K562 (cell line): Measurements from ENCODE around the gene SLAMF6. TPM values are rescaled to one million over a fixed set of nuclear protein-coding genes. Genes with fewer than 3 reads are reported as not detected.

ENCODE experiments used
- ARID1B ChIP-seq: fragments of 450-650 bp; IDR thresholded peaks from 2 replicates; pipeline ENCODE4 v1.6.1; 2016; ENCODE audit warnings: antibody characterized with exemption, mild to moderate bottlenecking, inconsistent platforms
- GTF2F1 ChIP-seq: IDR thresholded peaks from 2 replicates; pipeline ENCODE4 v1.6.1; 2011; ENCODE audit warnings: low read depth, low read length, improper control_type of control experiment
- KHSRP ChIP-seq: fragments of 450-650 bp; IDR thresholded peaks from 2 replicates; pipeline ENCODE4 v1.6.1; 2017
- MBD2 ChIP-seq: sonication (generic); IDR thresholded peaks from 2 replicates; pipeline ENCODE4 v1.6.1; 2016; ENCODE audit warnings: low read depth, borderline replicate concordance
- MXI1 ChIP-seq: IDR thresholded peaks from 2 replicates; pipeline ENCODE4 v1.6.1; 2011; ENCODE audit warnings: low read depth, mild to moderate bottlenecking, improper control_type of control experiment, low read length
- MYC ChIP-seq, 2 experiments: fragments of 250-450 bp in 1 of 2; sonication (Bioruptor Pico) in 1 of 2; IDR thresholded peaks; 2 replicates each; pipeline versions ENCODE4 v1.5.1 to v1.6.1; 2012 to 2021; ENCODE audit warnings: low read depth in 2 of 2, borderline replicate concordance in 1 of 2, improper control_type of control experiment in 1 of 2, low read length in 1 of 2, mild to moderate bottlenecking in 1 of 2, moderate library complexity in 1 of 2
- NFIC ChIP-seq: fragments of 450-650 bp; IDR thresholded peaks from 2 replicates; pipeline ENCODE4 v1.6.1; 2017; ENCODE audit warnings: mild to moderate bottlenecking, inconsistent platforms
- PHF20 ChIP-seq: fragments of 450-650 bp; IDR thresholded peaks from 2 replicates; pipeline ENCODE4 v1.6.1; 2018; ENCODE audit not compliant: partially characterized antibody
- SMARCB1 ChIP-seq: IDR thresholded peaks from 2 replicates; pipeline ENCODE4 v1.6.1; 2011; ENCODE audit warnings: improper control_type of control experiment, low read depth; ENCODE audit not compliant: insufficient read length
- SUPT5H ChIP-seq: fragments of 450-650 bp; IDR thresholded peaks from 2 replicates; pipeline ENCODE4 v1.6.1; 2016
- ZNF551 ChIP-seq: fragments of 250-450 bp; sonication (Bioruptor Pico); IDR thresholded peaks from 2 replicates; pipeline ENCODE4 v1.5.0; 2021; ENCODE audit warnings: mild to moderate bottlenecking, moderate library complexity
- ZSCAN29 ChIP-seq: fragments of 450-650 bp; IDR thresholded peaks from 2 replicates; pipeline ENCODE4 v1.6.1; 2017
- polyA plus RNA-seq, 8 experiments: library from polyadenylated mRNA; depleted of rRNA in 4 of 8; stranded (reverse) in 5 of 8; unstranded in 3 of 8; fragments of >200 nt; fragmentation: Nextera tagmentation in 2 of 8; fragmentation: Illumina TruSeq in 1 of 8; extraction: Ambion mirVana in 2 of 8; extraction: Trizol in 1 of 8; gene quantifications; 2 replicates each; pipeline versions ENCODE4 v1.2.1 to v1.2.3, GENCODE V29; 2011 to 2014; ENCODE audit warnings: inconsistent platforms in 1 of 8, missing spikeins in 1 of 8
- total RNA-seq, 7 experiments: library from RNA; depleted of rRNA in 6 of 7; stranded (reverse); fragments of >200 nt in 6 of 7; fragmentation: Illumina TruSeq in 2 of 7; extraction: Trizol in 2 of 7; gene quantifications; 2 replicates each; pipeline versions ENCODE4 v1.2.1 to v1.2.3, GENCODE V29; 2011 to 2021; ENCODE audit warnings: low replicate concordance in 1 of 7
- TF ChIP-seq, protein P1 (sequence below), 2 experiments: IDR thresholded peaks; 2 replicates each; pipeline ENCODE4 v1.6.1; 2011; ENCODE audit warnings: borderline replicate concordance in 1 of 2, control low read depth in 1 of 2, low read depth in 1 of 2, low read length in 1 of 2, mild to moderate bottlenecking in 1 of 2, mixed read lengths in 1 of 2, moderate library complexity in 1 of 2; ENCODE audit not compliant: insufficient read depth in 1 of 2, insufficient read length in 1 of 2, poor library complexity in 1 of 2, severe bottlenecking in 1 of 2; ENCODE audit errors: extremely low read depth in 1 of 2
- TF ChIP-seq, protein P2 (sequence below): fragments of 450-650 bp; IDR thresholded peaks from one replicate; pipeline ENCODE4 v1.6.1; 2018; ENCODE audit warnings: mild to moderate bottlenecking, moderate library complexity; ENCODE audit not compliant: partially characterized antibody
- TF ChIP-seq, protein P3 (sequence below): sonication (generic); formaldehyde crosslinking; IDR thresholded peaks from 2 replicates; pipeline ENCODE4 v1.8.1; 2022; ENCODE audit warnings: missing genetic modification reagents
- TF ChIP-seq, protein P4 (sequence below), 2 experiments: fragments of 450-650 bp; formaldehyde crosslinking in 1 of 2; IDR thresholded peaks; 2 replicates each; pipeline versions ENCODE4 v1.4.0 to v1.6.1; 2014 to 2020; ENCODE audit warnings: mild to moderate bottlenecking in 2 of 2, borderline replicate concordance in 1 of 2, low read depth in 1 of 2

SLAMF6 gene
- total and polyA plus RNA-seq, 9 of the 15 experiments (the other 6 are each of a cell fraction or from before 2014, with no cell fraction given) = 0.56 to 4.8 (median 1.1) TPM

DNA sequence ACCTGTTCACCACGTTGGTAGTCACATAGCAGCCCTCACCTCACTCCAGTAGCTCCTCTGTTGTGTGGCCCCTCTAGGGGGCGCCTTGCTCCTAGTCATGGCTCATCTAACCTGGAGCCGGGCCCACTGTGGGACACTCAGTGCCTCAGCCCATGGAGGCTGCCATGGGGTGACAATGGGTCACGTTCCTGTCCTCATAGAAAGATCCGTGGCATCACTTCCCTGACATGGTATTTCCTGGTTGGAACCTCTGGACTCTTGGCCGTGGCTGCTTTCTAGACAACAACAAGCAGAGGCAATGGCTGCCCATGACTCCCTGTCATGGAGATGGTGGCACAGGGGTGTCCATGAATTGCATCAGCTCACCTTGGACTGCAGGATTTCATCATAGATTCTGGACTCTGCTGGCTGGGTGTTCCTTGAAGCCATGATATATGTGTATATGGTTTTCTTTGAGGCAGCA lies 27.5 kb upstream of the SLAMF6 start (continued):
- TF ChIP-seq, protein P1, sequence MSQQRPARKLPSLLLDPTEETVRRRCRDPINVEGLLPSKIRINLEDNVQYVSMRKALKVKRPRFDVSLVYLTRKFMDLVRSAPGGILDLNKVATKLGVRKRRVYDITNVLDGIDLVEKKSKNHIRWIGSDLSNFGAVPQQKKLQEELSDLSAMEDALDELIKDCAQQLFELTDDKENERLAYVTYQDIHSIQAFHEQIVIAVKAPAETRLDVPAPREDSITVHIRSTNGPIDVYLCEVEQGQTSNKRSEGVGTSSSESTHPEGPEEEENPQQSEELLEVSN (IDR thresholded peaks at IDR 0.05; ENCODE audit: borderline replicate concordance in 1 of 2, extremely low read depth in 1 of 2, insufficient read depth in 1 of 2, insufficient read length in 1 of 2, low read depth in 1 of 2, low read length in 1 of 2, poor library complexity in 1 of 2, severe bottlenecking in 1 of 2) = no peak
- no peak for TF ChIP-seq ARID1B
- no peak; the same call in 1 of the 2 replicates for TF ChIP-seq NFIC
- TF ChIP-seq MBD2 = no peak
- TF ChIP-seq ZNF551 (CRISPR knock-in tag) = no peak
- no peak for TF ChIP-seq SUPT5H
- no peak for TF ChIP-seq KHSRP
- no peak for TF ChIP-seq GTF2F1
- no peak for TF ChIP-seq MXI1
- TF ChIP-seq, protein P2, sequence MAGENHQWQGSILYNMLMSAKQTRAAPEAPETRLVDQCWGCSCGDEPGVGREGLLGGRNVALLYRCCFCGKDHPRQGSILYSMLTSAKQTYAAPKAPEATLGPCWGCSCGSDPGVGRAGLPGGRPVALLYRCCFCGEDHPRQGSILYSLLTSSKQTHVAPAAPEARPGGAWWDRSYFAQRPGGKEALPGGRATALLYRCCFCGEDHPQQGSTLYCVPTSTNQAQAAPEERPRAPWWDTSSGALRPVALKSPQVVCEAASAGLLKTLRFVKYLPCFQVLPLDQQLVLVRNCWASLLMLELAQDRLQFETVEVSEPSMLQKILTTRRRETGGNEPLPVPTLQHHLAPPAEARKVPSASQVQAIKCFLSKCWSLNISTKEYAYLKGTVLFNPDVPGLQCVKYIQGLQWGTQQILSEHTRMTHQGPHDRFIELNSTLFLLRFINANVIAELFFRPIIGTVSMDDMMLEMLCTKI = no peak
- TF ChIP-seq MYC (IDR thresholded peaks at IDR 0.05; ENCODE audit: low read depth, low read length) = no peak
- TF ChIP-seq MYC (CRISPR knock-in tag; IDR thresholded peaks at IDR 0.05; ENCODE audit: borderline replicate concordance, low read depth) = no peak
- TF ChIP-seq PHF20 = no peak
- TF ChIP-seq, protein P3, sequence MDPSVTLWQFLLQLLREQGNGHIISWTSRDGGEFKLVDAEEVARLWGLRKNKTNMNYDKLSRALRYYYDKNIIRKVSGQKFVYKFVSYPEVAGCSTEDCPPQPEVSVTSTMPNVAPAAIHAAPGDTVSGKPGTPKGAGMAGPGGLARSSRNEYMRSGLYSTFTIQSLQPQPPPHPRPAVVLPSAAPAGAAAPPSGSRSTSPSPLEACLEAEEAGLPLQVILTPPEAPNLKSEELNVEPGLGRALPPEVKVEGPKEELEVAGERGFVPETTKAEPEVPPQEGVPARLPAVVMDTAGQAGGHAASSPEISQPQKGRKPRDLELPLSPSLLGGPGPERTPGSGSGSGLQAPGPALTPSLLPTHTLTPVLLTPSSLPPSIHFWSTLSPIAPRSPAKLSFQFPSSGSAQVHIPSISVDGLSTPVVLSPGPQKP (CRISPR knock-in tag) = no peak
- TF ChIP-seq ZSCAN29 = no peak
- no peak for TF ChIP-seq SMARCB1
- TF ChIP-seq, protein P4, sequence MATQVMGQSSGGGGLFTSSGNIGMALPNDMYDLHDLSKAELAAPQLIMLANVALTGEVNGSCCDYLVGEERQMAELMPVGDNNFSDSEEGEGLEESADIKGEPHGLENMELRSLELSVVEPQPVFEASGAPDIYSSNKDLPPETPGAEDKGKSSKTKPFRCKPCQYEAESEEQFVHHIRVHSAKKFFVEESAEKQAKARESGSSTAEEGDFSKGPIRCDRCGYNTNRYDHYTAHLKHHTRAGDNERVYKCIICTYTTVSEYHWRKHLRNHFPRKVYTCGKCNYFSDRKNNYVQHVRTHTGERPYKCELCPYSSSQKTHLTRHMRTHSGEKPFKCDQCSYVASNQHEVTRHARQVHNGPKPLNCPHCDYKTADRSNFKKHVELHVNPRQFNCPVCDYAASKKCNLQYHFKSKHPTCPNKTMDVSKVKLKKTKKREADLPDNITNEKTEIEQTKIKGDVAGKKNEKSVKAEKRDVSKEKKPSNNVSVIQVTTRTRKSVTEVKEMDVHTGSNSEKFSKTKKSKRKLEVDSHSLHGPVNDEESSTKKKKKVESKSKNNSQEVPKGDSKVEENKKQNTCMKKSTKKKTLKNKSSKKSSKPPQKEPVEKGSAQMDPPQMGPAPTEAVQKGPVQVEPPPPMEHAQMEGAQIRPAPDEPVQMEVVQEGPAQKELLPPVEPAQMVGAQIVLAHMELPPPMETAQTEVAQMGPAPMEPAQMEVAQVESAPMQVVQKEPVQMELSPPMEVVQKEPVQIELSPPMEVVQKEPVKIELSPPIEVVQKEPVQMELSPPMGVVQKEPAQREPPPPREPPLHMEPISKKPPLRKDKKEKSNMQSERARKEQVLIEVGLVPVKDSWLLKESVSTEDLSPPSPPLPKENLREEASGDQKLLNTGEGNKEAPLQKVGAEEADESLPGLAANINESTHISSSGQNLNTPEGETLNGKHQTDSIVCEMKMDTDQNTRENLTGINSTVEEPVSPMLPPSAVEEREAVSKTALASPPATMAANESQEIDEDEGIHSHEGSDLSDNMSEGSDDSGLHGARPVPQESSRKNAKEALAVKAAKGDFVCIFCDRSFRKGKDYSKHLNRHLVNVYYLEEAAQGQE (IDR thresholded peaks at IDR 0.05; ENCODE audit: borderline replicate concordance) = no peak
- TF ChIP-seq, protein P4 (CRISPR knock-in tag; IDR thresholded peaks at IDR 0.05; ENCODE audit: low read depth) = no peak
